SW 1271 (cell line): ENCODE measurements around the gene MTHFS.
"Not testable (repeated sequence)": the region's sequence is repeated elsewhere in the genome, so short reads cannot be mapped to it uniquely, and the experiment has no call there.

Experiments
- DNase-seq, 2 experiments: peaks; one replicate each; lab custom pipeline; 2025; lab: John Stamatoyannopoulos, UW

Gene MTHFS

GRCh38 chr15:79896634-79897379 is at the start of gene MTHFS:
MTHFS (minus strand) TSS chr15:79897014; CDS start chr15:79896988, 26 bp downstream.
- DNase-seq = peak; percentile 64 to 88

GRCh38 chr15:79944622-79945021 is 47.8 kb upstream of the MTHFS start:
- DNase-seq = no peak

GRCh38 chr15:79943820-79944219 is 47.0 kb upstream of the MTHFS start:
- DNase-seq = no peak

GRCh38 chr15:79942741-79943481 is 46.1 kb upstream of the MTHFS start:
- peak in 1 of 2 experiments; percentile 34 for DNase-seq

GRCh38 chr15:79939399-79939798 is 42.6 kb upstream of the MTHFS start:
- DNase-seq = no peak

GRCh38 chr15:79938143-79938542 is 41.3 kb upstream of the MTHFS start:
- DNase-seq = no peak

GRCh38 chr15:79935556-79936201 is 38.9 kb upstream of the MTHFS start:
- DNase-seq = not testable (repeated sequence)

GRCh38 chr15:79933231-79933630 is 36.4 kb upstream of the MTHFS start:
- no peak for DNase-seq

- DNase-seq = no peak
Measured at GRCh38 chr15:79932447-79932846, 35.6 kb upstream of the MTHFS start.

GRCh38 chr15:79930516-79930915 is 33.7 kb upstream of the MTHFS start:
- DNase-seq = no peak

GRCh38 chr15:79929412-79929811 is 32.6 kb upstream of the MTHFS start:
- DNase-seq = no peak

GRCh38 chr15:79926116-79926515 is 29.3 kb upstream of the MTHFS start:
- not testable (repeated sequence) for DNase-seq

- no peak for DNase-seq
Measured at GRCh38 chr15:79924379-79924778, 27.6 kb upstream of the MTHFS start.

- DNase-seq = peak; percentile 97 to 98
Measured at GRCh38 chr15:79923515-79924169, 26.8 kb upstream of the MTHFS start.

- DNase-seq = peak; percentile 17 to 39
Measured at GRCh38 chr15:79923079-79923514, 26.3 kb upstream of the MTHFS start.

GRCh38 chr15:79922512-79923078 is 25.8 kb upstream of the MTHFS start:
- DNase-seq = no peak

GRCh38 chr15:79919749-79920511 is 23.1 kb upstream of the MTHFS start:
- no peak for DNase-seq

- no peak for DNase-seq
Measured at GRCh38 chr15:79919090-79919748, 22.4 kb upstream of the MTHFS start.

GRCh38 chr15:79918278-79918677 is 21.5 kb upstream of the MTHFS start:
- no peak for DNase-seq

- no peak for DNase-seq
Measured at GRCh38 chr15:79916502-79917132, 19.8 kb upstream of the MTHFS start.
